CD4-positive, alpha-beta memory T cell (primary cell): ENCODE results near the gene TBC1D20. TPM values are rescaled to one million over a fixed set of nuclear protein-coding genes. Genes with fewer than 3 reads are reported as not detected.
A peak's percentile ranks its signal among the peaks of the same experiment; 100 is the strongest.

Experiments
- CTCF ChIA-PET: fragments of 350-600 bp; sonication (Branson Sonifier 250); formaldehyde crosslinking; loops from one replicate; lab custom pipeline; 2021; ENCODE audit warnings: inconsistent platforms; ENCODE audit not compliant: partially characterized antibody; lab: Charles Lee
- POLR2A ChIA-PET: fragments of 350-600 bp; sonication (Branson Sonifier 250); formaldehyde crosslinking; loops from one replicate; lab custom pipeline; 2021; ENCODE audit not compliant: partially characterized antibody; lab: Charles Lee
- DNase-seq, 5 donors: peaks; one replicate each; pipeline versions ENCODE4 v3.0.0 to v3.0.0-alpha.2; 2020 to 2022; ENCODE audit warnings: mixed read lengths in 1 of 5
- H3K27ac ChIP-seq: one replicate; pipeline ENCODE4 v1.7.0; 2013; ENCODE audit warnings: low read depth, low read length
- H3K27me3 ChIP-seq: 2 replicates; pipeline ENCODE4 v1.7.0; 2013; ENCODE audit warnings: mild to moderate bottlenecking, low read length, moderate library complexity; ENCODE audit not compliant: insufficient read depth
- H3K36me3 ChIP-seq: 2 replicates; pipeline ENCODE4 v1.7.0; 2013; ENCODE audit warnings: mild to moderate bottlenecking, low read length, moderate library complexity; ENCODE audit not compliant: insufficient read depth
- H3K4me1 ChIP-seq: 2 replicates; pipeline ENCODE4 v1.7.0; 2013; ENCODE audit warnings: mild to moderate bottlenecking, low read length, moderate library complexity; ENCODE audit not compliant: insufficient read depth
- H3K4me3 ChIP-seq, 2 donors: one replicate each; pipeline ENCODE4 v1.7.0; 2013; ENCODE audit warnings: low read length in 2 of 2, mild to moderate bottlenecking in 1 of 2
- H3K9me3 ChIP-seq, 2 donors: one replicate each; pipeline ENCODE4 v1.7.0; 2013; ENCODE audit warnings: low read length in 2 of 2, control low read depth in 1 of 2; ENCODE audit not compliant: control insufficient read depth in 1 of 2
- H3K27ac Mint-ChIP-seq, 7 donors: one replicate each; pipeline ENCODE4 v1.8.0; 2020 to 2021; ENCODE audit warnings: mixed read lengths in 7 of 7, mild to moderate bottlenecking in 6 of 7, inconsistent platforms in 3 of 7, moderate library complexity in 3 of 7
- H3K27me3 Mint-ChIP-seq, 2 donors: one replicate each; pipeline ENCODE4 v1.8.0; 2020 to 2021; ENCODE audit warnings: mixed read lengths in 2 of 2
- H3K36me3 Mint-ChIP-seq, 2 donors: one replicate each; pipeline ENCODE4 v1.8.0; 2020 to 2021; ENCODE audit warnings: mixed read lengths in 2 of 2, inconsistent platforms in 1 of 2, mild to moderate bottlenecking in 1 of 2
- H3K4me1 Mint-ChIP-seq, 4 donors: one replicate each; pipeline ENCODE4 v1.8.0; 2020 to 2021; ENCODE audit warnings: mixed read lengths in 4 of 4, mild to moderate bottlenecking in 1 of 4
- H3K4me3 Mint-ChIP-seq, 8 donors: one replicate each; pipeline ENCODE4 v1.8.0; 2020 to 2021; ENCODE audit warnings: mixed read lengths in 8 of 8, mild to moderate bottlenecking in 7 of 8, moderate library complexity in 6 of 8, inconsistent platforms in 3 of 8
- H3K9me3 Mint-ChIP-seq, 8 donors: one replicate each; pipeline ENCODE4 v1.8.0; 2020 to 2021; ENCODE audit warnings: mixed read lengths in 8 of 8, mild to moderate bottlenecking in 5 of 8, inconsistent platforms in 3 of 8, moderate library complexity in 1 of 8
- intact Hi-C: fragments of 100-400 bp; cut with micrococcal nuclease; formaldehyde crosslinking; loops from one replicate; pipeline ENCODE4 v1.15.1; 2023
- polyA plus RNA-seq, 2 donors: library from polyadenylated mRNA; unstranded; fragments of 300-500 nt; fragmentation: Illumina TruSeq; gene quantifications; one replicate each; pipeline ENCODE4 v1.2.3, GENCODE V29; 2021
- total RNA-seq, 2 experiments: library from RNA; stranded (reverse); gene quantifications; one replicate each; pipeline ENCODE4 v1.2.3, GENCODE V29; 2021

The TBC1D20 gene
- total and polyA plus RNA-seq, 4 experiments from 2014 or later, result 19.3 to 42.9 (median 32.5) TPM

GRCh38 chr20:475463-476357, 13.4 kb upstream of the TBC1D20 start:
- Mint-ChIP-seq H3K27me3 (no peaks in the 10 kb centered on the region), H3K4me1 (peaks cover 5 to 14% (median 8%) of the 10 kb centered on the region in 4 donors), H3K9me3 (peaks cover 0 to 7% (median under 1%) of the 10 kb centered on the region in 8 donors), H3K36me3 (peaks cover 14% of the 10 kb centered on the region in 2 donors), H3K4me3 (no peak overlapping the region), H3K27ac (peak overlapping the region in 2 of 7 donors; percentile 9 to 42)
- peaks cover 5% of the 10 kb centered on the region for H3K4me1 ChIP-seq
- no peak for DNase-seq
- CTCF ChIA-PET, result interaction anchor here (1.2 to 9.9 kb wide), 8 partner anchors 9 to 145 kb away, joined by 5 to 132 read pairs (median 7); partner anchors contain the start of gene TBC1D20
- intact Hi-C loops, result no loop called here
- H3K27me3 ChIP-seq, result no peaks in the 10 kb centered on the region
- peaks cover 0 to under 1% of the 10 kb centered on the region in 2 donors for H3K9me3 ChIP-seq
- no peak overlapping the region for H3K27ac ChIP-seq
- POLR2A ChIA-PET, result interaction anchor here (1.0 kb wide), 1 partner anchor 10 kb away, joined by 3 read pairs; no protein-coding TSS in a partner anchor
- H3K36me3 ChIP-seq, result no peaks in the 10 kb centered on the region
- no peak overlapping the region for H3K4me3 ChIP-seq

- Mint-ChIP-seq H3K36me3 (peaks cover 13 to 14% of the 10 kb centered on the region in 2 donors), H3K27ac (no peak overlapping the region), H3K4me3 (no peak overlapping the region), H3K4me1 (peaks cover 5 to 8% (median 6%) of the 10 kb centered on the region in 4 donors), H3K27me3 (peaks cover 2 to 8% of the 10 kb centered on the region in 2 donors), H3K9me3 (peaks cover 0 to 18% (median 10%) of the 10 kb centered on the region in 8 donors)
- DNase-seq, result no peak
- peaks cover 0 to 8% of the 10 kb centered on the region in 2 donors for H3K9me3 ChIP-seq
- no peaks in the 10 kb centered on the region for H3K27me3 ChIP-seq
- H3K4me1 ChIP-seq, result no peaks in the 10 kb centered on the region
- H3K27ac ChIP-seq, result no peak overlapping the region
- no peaks in the 10 kb centered on the region for H3K36me3 ChIP-seq
- ChIA-PET CTCF (interaction anchor here (1.2 kb wide), 1 partner anchor 11 kb away, joined by 3 read pairs; no protein-coding TSS in a partner anchor), POLR2A (no interaction called here)
- intact Hi-C loops, result no loop called here
- H3K4me3 ChIP-seq, result no peak overlapping the region
Measured at GRCh38 chr20:474581-474980, 12.2 kb upstream of the TBC1D20 start.

- no peaks in the 10 kb centered on the region for H3K27me3 ChIP-seq
- H3K4me1 Mint-ChIP-seq, result no peaks in the 10 kb centered on the region
- H3K4me3 ChIP-seq, result no peak overlapping the region
- H3K27ac ChIP-seq, result no peak overlapping the region
- CTCF ChIA-PET, result interaction anchor here (1.0 kb wide), 1 partner anchor 117 kb away, joined by 3 read pairs; no protein-coding TSS in a partner anchor
- H3K4me1 ChIP-seq, result no peaks in the 10 kb centered on the region
- intact Hi-C loops, result no loop called here
- peak overlapping the region in 1 of 7 donors; percentile 38 for H3K27ac Mint-ChIP-seq
- DNase-seq, result no peak
- H3K27me3 Mint-ChIP-seq, result peaks cover 5 to 8% of the 10 kb centered on the region in 2 donors
- H3K4me3 Mint-ChIP-seq, result no peak overlapping the region
- peaks cover 5% of the 10 kb centered on the region in 2 donors for H3K36me3 Mint-ChIP-seq
- no peaks in the 10 kb centered on the region for H3K36me3 ChIP-seq
- H3K9me3 ChIP-seq, result peaks cover 0 to 8% of the 10 kb centered on the region in 2 donors
- POLR2A ChIA-PET, result interaction anchor here (1.6 kb wide), 1 partner anchor 34 kb away, joined by 5 read pairs; no protein-coding TSS in a partner anchor
- peaks cover 0 to 23% (median 11%) of the 10 kb centered on the region in 8 donors for H3K9me3 Mint-ChIP-seq
Measured at GRCh38 chr20:472889-473292, 10.6 kb upstream of the TBC1D20 start.

GRCh38 chr20:472137-472846, 10.0 kb upstream of the TBC1D20 start:
- Histone ChIP-seq H3K9me3 (peaks cover 0 to 8% of the 10 kb centered on the region in 2 donors), H3K4me3 (no peak overlapping the region), H3K27me3 (no peaks in the 10 kb centered on the region), H3K36me3 (no peaks in the 10 kb centered on the region), H3K4me1 (no peaks in the 10 kb centered on the region), H3K27ac (no peak overlapping the region)
- DNase-seq, result no peak
- peaks cover 4 to 5% of the 10 kb centered on the region in 2 donors for H3K36me3 Mint-ChIP-seq
- peaks cover 5 to 10% of the 10 kb centered on the region in 2 donors for H3K27me3 Mint-ChIP-seq
- peaks cover 0 to 23% (median 11%) of the 10 kb centered on the region in 8 donors for H3K9me3 Mint-ChIP-seq
- no peak overlapping the region for H3K4me3 Mint-ChIP-seq
- no peak overlapping the region for H3K27ac Mint-ChIP-seq
- intact Hi-C loops, result no loop called here
- no peaks in the 10 kb centered on the region for H3K4me1 Mint-ChIP-seq
- ChIA-PET POLR2A (interaction anchor here (1.6 kb wide), 1 partner anchor 34 kb away, joined by 5 read pairs; no protein-coding TSS in a partner anchor), CTCF (interaction anchor here (1.0 kb wide), 1 partner anchor 117 kb away, joined by 3 read pairs; no protein-coding TSS in a partner anchor)

- H3K4me1 Mint-ChIP-seq, result peaks cover 0 to 2% (median 0%) of the 10 kb centered on the region in 4 donors
- no peak overlapping the region for H3K27ac Mint-ChIP-seq
- H3K27me3 Mint-ChIP-seq, result peaks cover 5 to 11% of the 10 kb centered on the region in 2 donors
- no peak for DNase-seq
- POLR2A ChIA-PET, result no interaction called here
- Histone ChIP-seq H3K4me1 (no peaks in the 10 kb centered on the region), H3K36me3 (no peaks in the 10 kb centered on the region), H3K9me3 (peaks cover 0 to 8% of the 10 kb centered on the region in 2 donors), H3K4me3 (no peak overlapping the region), H3K27me3 (no peaks in the 10 kb centered on the region), H3K27ac (no peak overlapping the region)
- no peak overlapping the region for H3K4me3 Mint-ChIP-seq
- CTCF ChIA-PET, result interaction anchor here (1.0 to 1.5 kb wide), 2 partner anchors 8 to 116 kb away, joined by 3 to 5 read pairs; no protein-coding TSS in a partner anchor
- intact Hi-C loops, result no loop called here
- H3K9me3 Mint-ChIP-seq, result peaks cover 0 to 23% (median 11%) of the 10 kb centered on the region in 8 donors
- H3K36me3 Mint-ChIP-seq, result peaks cover 0 to 5% of the 10 kb centered on the region in 2 donors
Measured at GRCh38 chr20:469746-470490, 7.6 kb upstream of the TBC1D20 start.

GRCh38 chr20:467755-468154, 5.4 kb upstream of the TBC1D20 start:
- POLR2A ChIA-PET, result no interaction called here
- Histone ChIP-seq H3K27me3 (no peaks in the 10 kb centered on the region), H3K4me1 (peaks cover 6% of the 10 kb centered on the region), H3K36me3 (no peaks in the 10 kb centered on the region), H3K9me3 (peaks cover 0 to 8% of the 10 kb centered on the region in 2 donors), H3K4me3 (no peak overlapping the region), H3K27ac (no peak overlapping the region)
- H3K4me1 Mint-ChIP-seq, result peaks cover 6 to 7% (median 6%) of the 10 kb centered on the region in 4 donors
- peaks cover 5 to 11% of the 10 kb centered on the region in 2 donors for H3K27me3 Mint-ChIP-seq
- intact Hi-C loops, result no loop called here
- DNase-seq, result no peak
- H3K9me3 Mint-ChIP-seq, result peaks cover 0 to 23% (median 11%) of the 10 kb centered on the region in 8 donors
- no peak overlapping the region for H3K27ac Mint-ChIP-seq
- H3K4me3 Mint-ChIP-seq, result no peak overlapping the region
- H3K36me3 Mint-ChIP-seq, result peaks cover 0 to 2% of the 10 kb centered on the region in 2 donors
- CTCF ChIA-PET, result interaction anchor here (1.9 kb wide), 1 partner anchor 9 kb away, joined by 8 read pairs; no protein-coding TSS in a partner anchor
